K562 (cell line): Measurements from ENCODE around the gene PRTN3. TPM values are rescaled to one million over a fixed set of nuclear protein-coding genes. Genes with fewer than 3 reads are reported as not detected.

Source experiments
- ATF1 ChIP-seq, 2 experiments: fragments of 450-650 bp in 1 of 2; IDR thresholded peaks; 2 replicates each; pipeline ENCODE4 v1.6.1; 2016; ENCODE audit warnings: missing compliant biosample characterization in 1 of 2, missing genetic modification characterization in 1 of 2
- BDP1 ChIP-seq: IDR thresholded peaks from 3 replicates; pipeline ENCODE4 v1.6.1; 2011; ENCODE audit not compliant: insufficient read length, insufficient read depth
- BHLHE40 ChIP-seq: IDR thresholded peaks from 2 replicates; pipeline ENCODE4 v1.6.1; 2011; ENCODE audit warnings: low read length, improper control_type of control experiment
- CAMTA2 ChIP-seq: fragments of 250-450 bp; sonication (Bioruptor Pico); conservative IDR thresholded peaks from 2 replicates; pipeline ENCODE4 v1.5.1; 2022
- CC2D1A ChIP-seq: fragments of 450-650 bp; IDR thresholded peaks from 2 replicates; pipeline ENCODE4 v1.6.1; 2017; ENCODE audit warnings: mild to moderate bottlenecking
- DPF2 ChIP-seq: fragments of 450-650 bp; IDR thresholded peaks from 2 replicates; pipeline ENCODE4 v1.6.1; 2016
- ERF ChIP-seq: fragments of 450-650 bp; formaldehyde crosslinking; IDR thresholded peaks from 2 replicates; pipeline ENCODE4 v1.4.0; 2020; ENCODE audit warnings: mild to moderate bottlenecking, mixed read lengths
- ETS1 ChIP-seq: conservative IDR thresholded peaks from 2 replicates; pipeline ENCODE4 v1.6.1; 2011; ENCODE audit warnings: low read depth, mild to moderate bottlenecking, low read length; ENCODE audit not compliant: control insufficient read depth
- MBD1 ChIP-seq: fragments of 250-450 bp; sonication (Bioruptor Pico); IDR thresholded peaks from 2 replicates; pipeline ENCODE4 v1.8.0; 2022; ENCODE audit warnings: inconsistent platforms
- NR4A1 ChIP-seq, 2 experiments: fragments of 250-450 bp in 1 of 2; fragments of 450-650 bp in 1 of 2; sonication (Bioruptor Pico) in 1 of 2; IDR thresholded peaks; 2 replicates each; pipeline versions ENCODE4 v1.4.0 to v1.6.1; 2016 to 2020; ENCODE audit warnings: mild to moderate bottlenecking in 2 of 2, missing compliant biosample characterization in 1 of 2, missing genetic modification characterization in 1 of 2, moderate library complexity in 1 of 2
- SMARCC2 ChIP-seq: fragments of 450-650 bp; IDR thresholded peaks from 2 replicates; pipeline ENCODE4 v1.6.1; 2017; ENCODE audit warnings: antibody characterized with exemption, moderate library complexity, mild to moderate bottlenecking, low read depth
- SRSF9 ChIP-seq: fragments of 200-400 bp; formaldehyde crosslinking; IDR thresholded peaks from 2 replicates; pipeline ENCODE4 v1.6.1; 2017; ENCODE audit warnings: low read depth, low read length, borderline replicate concordance
- ZBTB11 ChIP-seq, 3 experiments: fragments of 200-800 bp in 1 of 3; fragments of 250-450 bp in 1 of 3; fragments of 450-650 bp in 1 of 3; sonication (Bioruptor Pico) in 1 of 3; sonication (Bioruptor generic) in 1 of 3; formaldehyde crosslinking in 1 of 3; IDR thresholded peaks; 2 replicates each; pipeline versions ENCODE4 v1.6.1 to v1.8.0; 2016 to 2022; ENCODE audit warnings: mild to moderate bottlenecking in 2 of 3, missing genetic modification characterization in 2 of 3, missing compliant biosample characterization in 1 of 3, moderate library complexity in 1 of 3
- ZBTB7A ChIP-seq: IDR thresholded peaks from 2 replicates; pipeline ENCODE4 v1.6.1; 2011; ENCODE audit warnings: low read depth, mild to moderate bottlenecking, low read length, moderate library complexity, borderline replicate concordance; ENCODE audit not compliant: control insufficient read depth
- polyA plus RNA-seq, 8 experiments: library from polyadenylated mRNA; depleted of rRNA in 4 of 8; stranded (reverse) in 5 of 8; unstranded in 3 of 8; fragments of >200 nt; fragmentation: Nextera tagmentation in 2 of 8; fragmentation: Illumina TruSeq in 1 of 8; extraction: Ambion mirVana in 2 of 8; extraction: Trizol in 1 of 8; gene quantifications; 2 replicates each; pipeline versions ENCODE4 v1.2.1 to v1.2.3, GENCODE V29; 2011 to 2014; ENCODE audit warnings: inconsistent platforms in 1 of 8, missing spikeins in 1 of 8
- total RNA-seq, 7 experiments: library from RNA; depleted of rRNA in 6 of 7; stranded (reverse); fragments of >200 nt in 6 of 7; fragmentation: Illumina TruSeq in 2 of 7; extraction: Trizol in 2 of 7; gene quantifications; 2 replicates each; pipeline versions ENCODE4 v1.2.1 to v1.2.3, GENCODE V29; 2011 to 2021; ENCODE audit warnings: low replicate concordance in 1 of 7

PRTN3 gene
- total and polyA plus RNA-seq, 9 of the 15 experiments (the other 6 are each of a cell fraction or from before 2014, with no cell fraction given), result 0.14 to 0.86 (median 0.43) TPM; not detected in 3

GRCh38 chr19:862581-863314 lies 21.9 kb downstream of the PRTN3 start (continued):
- 0 out of 2 replicates have a peak, but pooled peaks have one; percentile 19 for TF ChIP-seq ERF (CRISPR knock-in tag)
- TF ChIP-seq DPF2, result peak; percentile 16; the same call in 1 of the 2 replicates
- no peak for TF ChIP-seq MBD1 (CRISPR knock-in tag)
- no peak for TF ChIP-seq BDP1
- TF ChIP-seq CC2D1A, result no peak
- no peak for TF ChIP-seq SRSF9
- TF ChIP-seq CAMTA2 (CRISPR knock-in tag), result no peak
- TF ChIP-seq ZBTB7A, result peak; percentile 72; the same call in 1 of the 2 replicates
- no peak for TF ChIP-seq ZBTB11 (CRISPR knock-in tag; IDR thresholded peaks at IDR 0.05)
- TF ChIP-seq BHLHE40, result 0 out of 2 replicates have a peak, but pooled peaks have one; percentile 1
- no peak for TF ChIP-seq ETS1
- TF ChIP-seq SMARCC2, result no peak
- 0 out of 2 replicates have a peak, but pooled peaks have one; percentile 22 for TF ChIP-seq NR4A1 (CRISPR knock-in tag; IDR thresholded peaks at IDR 0.05)
- no peak for TF ChIP-seq NR4A1 (tag; IDR thresholded peaks at IDR 0.05)
- TF ChIP-seq ATF1 (CRISPR knock-in tag; IDR thresholded peaks at IDR 0.05), result no peak
- TF ChIP-seq ATF1 (tag; IDR thresholded peaks at IDR 0.05), result no peak
